CD4-positive, CD25-positive, alpha-beta regulatory T cell (primary cell): ENCODE data around the gene ADGRL4. TPM values are rescaled to one million over a fixed set of nuclear protein-coding genes. Genes with fewer than 3 reads are reported as not detected.

Experiments used
- ATAC-seq, 2 donors: fragments of 150-1000 bp; cut with Tn5 transposase; one replicate each; pipeline ENCODE4 v1.10.0; 2021; ENCODE audit warnings: low read depth in 2 of 2, moderate number of reproducible peaks in 2 of 2, moderate library complexity in 1 of 2
- DNase-seq, 3 donors: peaks; one replicate each; pipeline versions ENCODE4 v3.0.0 to v3.0.0-alpha.2; 2012 to 2022; ENCODE audit warnings: mixed read lengths in 1 of 3
- H3K27ac ChIP-seq: one replicate; pipeline ENCODE4 v1.7.0; 2013; ENCODE audit warnings: mild to moderate bottlenecking, low read length; ENCODE audit not compliant: insufficient read depth, poor library complexity, severe bottlenecking
- H3K27me3 ChIP-seq: one replicate; pipeline ENCODE4 v1.7.0; 2013; ENCODE audit warnings: low read length; ENCODE audit not compliant: control insufficient read depth, insufficient read depth
- H3K36me3 ChIP-seq: one replicate; pipeline ENCODE4 v1.7.0; 2013; ENCODE audit warnings: mild to moderate bottlenecking, low read length, moderate library complexity; ENCODE audit not compliant: control insufficient read depth, insufficient read depth
- H3K4me1 ChIP-seq: 2 replicates; pipeline ENCODE4 v1.7.0; 2013; ENCODE audit warnings: mild to moderate bottlenecking, low read length; ENCODE audit not compliant: insufficient read depth, control insufficient read depth, poor library complexity, severe bottlenecking
- H3K4me3 ChIP-seq: one replicate; pipeline ENCODE4 v1.7.0; 2013; ENCODE audit warnings: low read depth, mild to moderate bottlenecking, low read length, moderate library complexity
- H3K9me3 ChIP-seq, 2 experiments: 1 replicate in 1 of 2; 2 replicates in 1 of 2; pipeline ENCODE4 v1.7.0; 2013; ENCODE audit warnings: low read length in 2 of 2, mild to moderate bottlenecking in 1 of 2, moderate library complexity in 1 of 2; ENCODE audit not compliant: control insufficient read depth in 2 of 2
- H3K27ac Mint-ChIP-seq, 3 donors: one replicate each; pipeline ENCODE4 v1.8.0; 2020 to 2022; ENCODE audit warnings: mild to moderate bottlenecking in 3 of 3, mixed read lengths in 3 of 3, moderate library complexity in 2 of 3
- H3K27me3 Mint-ChIP-seq: one replicate; pipeline ENCODE4 v1.8.0; 2022; ENCODE audit warnings: mild to moderate bottlenecking, mixed read lengths
- H3K36me3 Mint-ChIP-seq: one replicate; pipeline ENCODE4 v1.8.0; 2020; ENCODE audit warnings: mixed read lengths
- H3K4me1 Mint-ChIP-seq, 4 donors: one replicate each; pipeline ENCODE4 v1.8.0; 2020 to 2022; ENCODE audit warnings: mixed read lengths in 4 of 4, mild to moderate bottlenecking in 1 of 4
- H3K4me3 Mint-ChIP-seq, 4 donors: one replicate each; pipeline ENCODE4 v1.8.0; 2020 to 2022; ENCODE audit warnings: mild to moderate bottlenecking in 4 of 4, mixed read lengths in 4 of 4, moderate library complexity in 3 of 4
- H3K9me3 Mint-ChIP-seq, 7 donors: one replicate each; pipeline ENCODE4 v1.8.0; 2020 to 2022; ENCODE audit warnings: mixed read lengths in 7 of 7, mild to moderate bottlenecking in 3 of 7, moderate library complexity in 2 of 7
- polyA plus RNA-seq, 4 donors: library from polyadenylated mRNA; unstranded; fragments of 300-500 nt; fragmentation: Illumina TruSeq; gene quantifications; one replicate each; pipeline ENCODE4 v1.2.3, GENCODE V29; 2021
- total RNA-seq: library from RNA; stranded (reverse); gene quantifications from one replicate; pipeline ENCODE4 v1.2.3, GENCODE V29; 2022

Gene ADGRL4
- total and polyA plus RNA-seq, 5 donors from 2014 or later, result not detected

- H3K27ac Mint-ChIP-seq, result no peak overlapping the region
- Histone ChIP-seq H3K27me3 (no peaks in the 10 kb centered on the region), H3K27ac (no peak overlapping the region), H3K4me1 (no peaks in the 10 kb centered on the region), H3K9me3 (no peaks in the 10 kb centered on the region), H3K36me3 (no peaks in the 10 kb centered on the region), H3K4me3 (no peak overlapping the region)
- H3K9me3 Mint-ChIP-seq, result peaks cover 0 to 16% (median 4%) of the 10 kb centered on the region in 7 donors
- no peaks in the 10 kb centered on the region for H3K36me3 Mint-ChIP-seq
- DNase-seq (no peak), ATAC-seq (no peak)
- H3K4me1 Mint-ChIP-seq, result no peaks in the 10 kb centered on the region
- H3K4me3 Mint-ChIP-seq, result no peak overlapping the region
- no peaks in the 10 kb centered on the region for H3K27me3 Mint-ChIP-seq
Measured at GRCh38 chr1:78918157-78918556, 88.4 kb downstream of the ADGRL4 start.

- DNase-seq, result no peak
- H3K27me3 Mint-ChIP-seq, result no peaks in the 10 kb centered on the region
- ATAC-seq, result no peak
- no peaks in the 10 kb centered on the region for H3K36me3 Mint-ChIP-seq
- Histone ChIP-seq H3K27me3 (no peaks in the 10 kb centered on the region), H3K9me3 (no peaks in the 10 kb centered on the region), H3K36me3 (no peaks in the 10 kb centered on the region), H3K27ac (no peak overlapping the region), H3K4me3 (no peak overlapping the region), H3K4me1 (no peaks in the 10 kb centered on the region)
- no peak overlapping the region for H3K27ac Mint-ChIP-seq
- peaks cover 0 to 15% (median 2%) of the 10 kb centered on the region in 7 donors for H3K9me3 Mint-ChIP-seq
- no peaks in the 10 kb centered on the region for H3K4me1 Mint-ChIP-seq
- no peak overlapping the region for H3K4me3 Mint-ChIP-seq
Measured at GRCh38 chr1:78916986-78917385, 89.5 kb downstream of the ADGRL4 start.

DNA sequence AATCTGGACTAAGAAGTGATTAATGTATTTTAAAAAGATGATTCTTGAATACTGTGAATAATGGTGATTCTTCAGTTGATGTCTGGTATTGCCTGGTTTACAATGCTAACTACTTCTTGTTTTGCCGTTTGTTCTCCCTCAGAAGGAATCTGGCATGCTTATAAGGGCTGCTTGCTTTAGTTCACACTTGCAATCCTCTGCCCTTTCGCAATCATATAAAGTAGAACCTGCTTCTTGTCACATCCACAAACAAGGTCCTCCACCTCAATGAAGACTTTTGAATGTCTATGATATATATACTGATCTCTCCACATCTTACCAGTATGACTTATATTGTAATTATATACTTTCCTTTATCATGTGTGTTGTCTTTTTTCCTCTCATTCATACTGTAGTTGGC is 92.6 kb downstream of the ADGRL4 start:
- no peak for ATAC-seq
- Histone ChIP-seq H3K36me3 (no peaks in the 10 kb centered on the region), H3K4me1 (no peaks in the 10 kb centered on the region), H3K4me3 (no peak overlapping the region), H3K27me3 (no peaks in the 10 kb centered on the region), H3K9me3 (no peaks in the 10 kb centered on the region), H3K27ac (no peak overlapping the region)
- Mint-ChIP-seq H3K4me3 (peak overlapping the region in 1 of 4 donors; percentile 69), H3K9me3 (peaks cover 0 to 12% (median 2%) of the 10 kb centered on the region in 7 donors), H3K27ac (no peak overlapping the region), H3K36me3 (no peaks in the 10 kb centered on the region), H3K27me3 (no peaks in the 10 kb centered on the region), H3K4me1 (no peaks in the 10 kb centered on the region)
- DNase-seq, result no peak

GRCh38 chr1:78911956-78912880 is 94.3 kb downstream of the ADGRL4 start:
- Histone ChIP-seq H3K27ac (no peak overlapping the region), H3K27me3 (no peaks in the 10 kb centered on the region), H3K4me1 (no peaks in the 10 kb centered on the region), H3K4me3 (no peak overlapping the region), H3K36me3 (no peaks in the 10 kb centered on the region), H3K9me3 (no peaks in the 10 kb centered on the region)
- no peaks in the 10 kb centered on the region for H3K27me3 Mint-ChIP-seq
- H3K27ac Mint-ChIP-seq, result no peak overlapping the region
- DNase-seq (no peak), ATAC-seq (no peak)
- no peaks in the 10 kb centered on the region for H3K4me1 Mint-ChIP-seq
- no peaks in the 10 kb centered on the region for H3K36me3 Mint-ChIP-seq
- H3K9me3 Mint-ChIP-seq, result peaks cover 0 to 11% (median 2%) of the 10 kb centered on the region in 7 donors
- no peak overlapping the region for H3K4me3 Mint-ChIP-seq

DNA sequence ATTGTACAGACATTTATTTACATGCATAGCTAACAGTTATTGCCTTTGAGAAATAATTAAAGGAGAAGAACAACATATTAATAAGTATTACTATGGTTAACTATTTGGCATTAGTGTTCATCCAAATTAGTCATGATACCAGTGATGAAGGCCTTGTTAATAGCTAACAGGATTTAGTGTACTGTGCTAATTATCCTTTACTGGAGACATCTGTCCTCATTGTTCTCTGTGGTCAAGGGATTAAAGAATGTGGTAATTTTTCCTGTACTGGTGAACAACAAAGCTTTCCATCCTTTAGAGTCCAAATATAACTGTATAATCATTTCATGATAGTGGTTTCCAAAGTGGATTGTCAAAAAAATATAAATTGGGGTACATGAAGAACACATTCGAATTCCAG is 103.9 kb downstream of the ADGRL4 start:
- Histone ChIP-seq H3K36me3 (no peaks in the 10 kb centered on the region), H3K27me3 (no peaks in the 10 kb centered on the region), H3K4me1 (no peaks in the 10 kb centered on the region), H3K27ac (no peak overlapping the region), H3K4me3 (no peak overlapping the region), H3K9me3 (no peaks in the 10 kb centered on the region)
- H3K27ac Mint-ChIP-seq, result no peak overlapping the region
- no peaks in the 10 kb centered on the region for H3K36me3 Mint-ChIP-seq
- no peaks in the 10 kb centered on the region for H3K4me1 Mint-ChIP-seq
- peaks cover 0 to 3% (median 0%) of the 10 kb centered on the region in 7 donors for H3K9me3 Mint-ChIP-seq
- no peak overlapping the region for H3K4me3 Mint-ChIP-seq
- ATAC-seq (no peak), DNase-seq (no peak)
- no peaks in the 10 kb centered on the region for H3K27me3 Mint-ChIP-seq

- H3K27me3 Mint-ChIP-seq, result no peaks in the 10 kb centered on the region
- no peaks in the 10 kb centered on the region for H3K36me3 ChIP-seq
- H3K36me3 Mint-ChIP-seq, result no peaks in the 10 kb centered on the region
- H3K4me1 Mint-ChIP-seq, result no peaks in the 10 kb centered on the region
- H3K27me3 ChIP-seq, result no peaks in the 10 kb centered on the region
- H3K9me3 Mint-ChIP-seq, result peaks cover 0 to 4% (median 0%) of the 10 kb centered on the region in 7 donors
- H3K27ac ChIP-seq, result no peak overlapping the region
- no peak overlapping the region for H3K4me3 ChIP-seq
- H3K9me3 ChIP-seq, result no peaks in the 10 kb centered on the region
- DNase-seq, result no peak
- no peak overlapping the region for H3K4me3 Mint-ChIP-seq
- H3K4me1 ChIP-seq, result no peaks in the 10 kb centered on the region
- ATAC-seq, result no peak
- H3K27ac Mint-ChIP-seq, result no peak overlapping the region
Measured at GRCh38 chr1:78894811-78895210, 111.7 kb downstream of the ADGRL4 start.

- no peaks in the 10 kb centered on the region for H3K4me1 Mint-ChIP-seq
- H3K27me3 Mint-ChIP-seq, result no peaks in the 10 kb centered on the region
- H3K4me3 Mint-ChIP-seq, result no peak overlapping the region
- no peaks in the 10 kb centered on the region for H3K4me1 ChIP-seq
- H3K9me3 Mint-ChIP-seq, result peaks cover 0 to 4% (median 0%) of the 10 kb centered on the region in 7 donors
- no peak for ATAC-seq
- no peak overlapping the region for H3K27ac Mint-ChIP-seq
- no peaks in the 10 kb centered on the region for H3K36me3 Mint-ChIP-seq
- no peak for DNase-seq
- no peaks in the 10 kb centered on the region for H3K27me3 ChIP-seq
- no peaks in the 10 kb centered on the region for H3K9me3 ChIP-seq
- no peak overlapping the region for H3K27ac ChIP-seq
- no peaks in the 10 kb centered on the region for H3K36me3 ChIP-seq
- H3K4me3 ChIP-seq, result no peak overlapping the region
Measured at GRCh38 chr1:78892260-78892840, 114.2 kb downstream of the ADGRL4 start.
